ENCODE data around the gene KIZ. TPM values are rescaled to one million over a fixed set of nuclear protein-coding genes. Genes with fewer than 3 reads are reported as not detected.

KIZ gene
- total RNA-seq, 1 experiment from 2014 or later: 9.1 TPM

GRCh38 chr20:21103582-21104465, 22.1 kb upstream of the KIZ start:
- no peak for DNase-seq (ENCODE audit: low spot score)
- Histone ChIP-seq H3K36me3 (ENCODE audit: insufficient read depth, low read length, poor library complexity, severe bottlenecking) (no peaks in the 10 kb centered on the region), H3K4me1 (ENCODE audit: insufficient read depth, low read length, poor library complexity, severe bottlenecking) (peaks cover 40% of the 10 kb centered on the region), H3K27ac (ENCODE audit: low read depth, low read length, poor library complexity, severe bottlenecking) (no peak overlapping the region), H3K27me3 (replicated peaks; ENCODE audit: insufficient read depth, low read depth, low read length, poor library complexity) (peaks cover 100% of the 10 kb centered on the region), H3K9me3 (ENCODE audit: low read depth, low read length, poor library complexity, severe bottlenecking) (no peaks in the 10 kb centered on the region), H3K4me3 (ENCODE audit: low read depth, low read length, poor library complexity, severe bottlenecking) (no peak overlapping the region)
- TF ChIP-seq EZH2 (IDR thresholded peaks at IDR 0.05; ENCODE audit: borderline replicate concordance, low read depth, low read length, poor library complexity, severe bottlenecking): peak; percentile 72
- no peak for TF ChIP-seq CTCF (conservative IDR thresholded peaks at IDR 0.05; ENCODE audit: low read depth, low read length)
- intact Hi-C loops (cut with micrococcal nuclease; ENCODE audit: unreplicated experiment): no loop called here
- BruUV-seq (replicated peaks): no TSS peak
- ChIA-PET CTCF (no interaction called here), POLR2A (ENCODE audit: low non-redundant PET) (no interaction called here)

GRCh38 chr20:21104466-21104761, 21.5 kb upstream of the KIZ start:
- no peak for DNase-seq (ENCODE audit: low spot score)
- Histone ChIP-seq H3K27me3 (replicated peaks; ENCODE audit: insufficient read depth, low read depth, low read length, poor library complexity) (peaks cover 100% of the 10 kb centered on the region), H3K4me1 (ENCODE audit: insufficient read depth, low read length, poor library complexity, severe bottlenecking) (peaks cover 40% of the 10 kb centered on the region), H3K4me3 (ENCODE audit: low read depth, low read length, poor library complexity, severe bottlenecking) (no peak overlapping the region), H3K36me3 (ENCODE audit: insufficient read depth, low read length, poor library complexity, severe bottlenecking) (no peaks in the 10 kb centered on the region), H3K27ac (ENCODE audit: low read depth, low read length, poor library complexity, severe bottlenecking) (no peak overlapping the region), H3K9me3 (ENCODE audit: low read depth, low read length, poor library complexity, severe bottlenecking) (no peaks in the 10 kb centered on the region)
- ChIA-PET CTCF (no interaction called here), POLR2A (ENCODE audit: low non-redundant PET) (no interaction called here)
- no TSS peak for BruUV-seq (replicated peaks)
- TF ChIP-seq CTCF (conservative IDR thresholded peaks at IDR 0.05; ENCODE audit: low read depth, low read length): no peak
- peak; percentile 13 for TF ChIP-seq EZH2 (IDR thresholded peaks at IDR 0.05; ENCODE audit: borderline replicate concordance, low read depth, low read length, poor library complexity, severe bottlenecking)
- intact Hi-C loops (cut with micrococcal nuclease; ENCODE audit: unreplicated experiment): no loop called here

- H3K4me1 ChIP-seq (ENCODE audit: insufficient read depth, low read length, poor library complexity, severe bottlenecking): peaks cover 36% of the 10 kb centered on the region
- H3K27me3 ChIP-seq (replicated peaks; ENCODE audit: insufficient read depth, low read depth, low read length, poor library complexity): peaks cover 100% of the 10 kb centered on the region
- ChIA-PET CTCF (no interaction called here), POLR2A (ENCODE audit: low non-redundant PET) (no interaction called here)
- no TSS peak for BruUV-seq (replicated peaks)
- no peak overlapping the region for H3K4me3 ChIP-seq (ENCODE audit: low read depth, low read length, poor library complexity, severe bottlenecking)
- no peak overlapping the region for H3K27ac ChIP-seq (ENCODE audit: low read depth, low read length, poor library complexity, severe bottlenecking)
- H3K36me3 ChIP-seq (ENCODE audit: insufficient read depth, low read length, poor library complexity, severe bottlenecking): no peaks in the 10 kb centered on the region
- TF ChIP-seq EZH2 (IDR thresholded peaks at IDR 0.05; ENCODE audit: borderline replicate concordance, low read depth, low read length, poor library complexity, severe bottlenecking): no peak
- TF ChIP-seq CTCF (conservative IDR thresholded peaks at IDR 0.05; ENCODE audit: low read depth, low read length): no peak
- intact Hi-C loops (cut with micrococcal nuclease; ENCODE audit: unreplicated experiment): no loop called here
- DNase-seq (ENCODE audit: low spot score): no peak
- no peaks in the 10 kb centered on the region for H3K9me3 ChIP-seq (ENCODE audit: low read depth, low read length, poor library complexity, severe bottlenecking)
These were observed 21.0 kb upstream of the KIZ start for GRCh38 chr20:21104921-21105320.

Measured in A673 (cell line).